HuH-7.5 (cell line): ENCODE measurements around the gene RBM7.

Source experiments
- DNase-seq: peaks from one replicate; pipeline ENCODE4 v3.0.0; 2011; ENCODE audit warnings: low spot score

The RBM7 gene

GRCh38 chr11:114396916-114397315, 3.5 kb upstream of the RBM7 start:
- DNase-seq = no peak

DNA sequence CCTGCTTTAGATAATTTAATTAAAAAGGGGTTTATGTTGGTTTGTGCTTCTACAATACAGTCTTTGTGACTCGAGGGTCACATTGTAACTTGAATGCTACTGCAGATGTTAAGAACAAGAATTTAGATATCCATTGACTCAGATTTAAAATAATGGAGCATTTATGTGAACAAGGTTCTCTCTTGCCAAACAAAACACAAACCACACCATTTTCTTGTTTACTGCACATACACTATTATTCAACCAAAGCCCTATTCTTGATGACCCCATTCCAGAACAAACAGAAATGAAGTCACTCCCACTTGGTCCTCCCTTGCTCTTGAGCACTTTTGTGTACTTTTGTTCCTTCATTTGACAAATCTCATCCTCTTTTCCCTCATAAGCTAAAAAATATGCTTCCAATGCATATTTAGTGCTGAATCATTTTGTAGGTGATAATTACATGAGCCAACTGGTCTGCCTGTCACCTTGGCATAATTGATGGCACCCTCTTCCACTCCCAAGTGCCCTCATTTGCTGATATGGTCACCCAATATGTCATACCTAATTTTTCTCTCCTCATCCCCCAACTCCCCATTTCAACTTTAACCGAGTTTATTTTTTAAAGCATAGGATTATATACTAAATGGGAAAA, 3.0 kb upstream of the RBM7 start:
- DNase-seq = no peak

- no peak for DNase-seq
Observed at GRCh38 chr11:114398303-114398920, 2.1 kb upstream of the RBM7 start.

DNA sequence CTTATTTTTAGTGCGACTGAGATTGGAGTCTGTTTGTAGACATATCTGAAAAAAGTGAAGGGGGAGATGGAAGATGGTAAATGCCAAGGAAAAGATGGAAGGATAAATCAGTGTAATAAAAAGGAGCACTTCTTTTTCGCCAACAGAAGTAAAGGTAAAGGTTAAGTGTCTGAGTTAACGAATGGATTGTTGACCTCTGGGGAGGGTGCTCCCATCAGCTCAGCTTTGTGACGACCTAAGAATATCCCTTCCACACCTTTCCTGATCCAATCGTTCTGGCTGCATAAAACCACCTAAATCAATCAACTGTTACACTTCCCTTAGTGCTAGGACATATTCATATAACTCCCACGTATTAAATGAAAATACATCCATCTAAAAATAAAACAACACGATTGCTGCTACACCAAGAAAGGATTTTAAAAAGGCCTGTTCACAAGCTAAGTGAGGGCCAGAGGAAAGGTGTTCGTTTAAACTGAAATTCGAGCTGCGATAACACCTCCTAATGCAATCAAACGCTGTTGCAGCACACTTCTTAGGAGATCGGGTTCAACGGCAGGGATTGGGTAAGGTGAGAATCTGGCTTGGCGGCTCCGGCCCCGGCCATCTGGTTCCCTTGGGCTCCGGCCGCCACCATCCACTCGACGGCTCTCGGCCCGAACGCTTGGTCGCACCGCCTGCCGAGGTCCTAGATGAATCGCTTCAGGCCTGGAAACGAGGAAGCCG, 813 bp upstream of the RBM7 start:
- peak; percentile 19 for DNase-seq

- DNase-seq = no peak
Observed at GRCh38 chr11:114400915-114401223, 403 bp downstream of the RBM7 start.

- DNase-seq = no peak
Observed at GRCh38 chr11:114401311-114401710, 845 bp downstream of the RBM7 start.

DNA sequence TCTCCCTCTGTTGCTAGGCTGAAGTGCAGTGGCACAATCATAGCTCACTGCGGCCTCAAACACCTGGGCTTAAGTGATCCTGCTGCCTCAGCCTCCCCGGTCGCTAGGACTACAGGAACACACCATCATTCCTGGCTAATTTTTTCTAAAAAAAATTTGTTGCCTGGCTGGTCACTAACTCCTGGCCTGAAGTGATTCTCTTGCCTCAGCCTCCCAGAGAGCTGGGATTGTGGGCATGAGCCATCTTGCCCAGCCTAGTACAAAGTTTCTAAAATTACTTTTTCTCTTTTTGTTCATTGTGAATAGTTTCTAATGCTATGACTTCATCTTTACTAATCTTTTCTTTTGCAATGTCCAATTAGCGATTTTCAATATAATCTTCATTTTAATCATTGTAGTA, 12.5 kb downstream of the RBM7 start:
- no peak for DNase-seq

DNA sequence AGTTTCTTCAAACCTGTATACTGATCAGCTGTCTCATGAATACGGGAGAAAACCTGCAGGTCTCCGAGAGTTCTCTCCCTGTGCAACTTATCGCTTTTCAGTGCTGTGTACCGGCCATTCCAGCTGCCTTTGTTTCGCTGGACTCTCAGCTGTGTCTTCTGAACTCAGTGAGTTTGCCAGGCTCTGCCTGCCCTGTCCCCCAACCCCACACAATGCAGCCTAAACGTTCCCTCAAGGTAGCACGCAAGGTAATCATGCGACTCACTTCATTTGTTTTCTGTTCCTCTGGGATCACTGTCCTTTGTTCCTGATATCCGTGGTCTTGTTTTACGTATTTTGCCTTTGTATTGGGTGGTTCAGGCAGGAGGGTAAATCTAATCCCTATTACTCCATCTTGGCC, 13.5 kb downstream of the RBM7 start:
- DNase-seq = no peak

GRCh38 chr11:114416441-114416961, 16.0 kb downstream of the RBM7 start:
- no peak for DNase-seq

GRCh38 chr11:114426280-114426679, 25.8 kb downstream of the RBM7 start:
- no peak for DNase-seq

- no peak for DNase-seq
Observed at GRCh38 chr11:114430290-114430689, 29.8 kb downstream of the RBM7 start.

- no peak for DNase-seq
Observed at GRCh38 chr11:114432893-114433292, 32.4 kb downstream of the RBM7 start.

- DNase-seq = no peak
Observed at GRCh38 chr11:114433376-114433775, 32.9 kb downstream of the RBM7 start.

GRCh38 chr11:114438303-114438702, 37.8 kb downstream of the RBM7 start:
- no peak for DNase-seq

- peak; percentile 68 for DNase-seq
Observed at GRCh38 chr11:114439229-114440120, 39.0 kb downstream of the RBM7 start, which contains the start of gene REXO2. Gene REXO2 (plus strand): TSS chr11:114439467. CDS start chr11:114439529, 62 bp downstream.

GRCh38 chr11:114440121-114440860, 39.8 kb downstream of the RBM7 start:
- DNase-seq = no peak

DNA sequence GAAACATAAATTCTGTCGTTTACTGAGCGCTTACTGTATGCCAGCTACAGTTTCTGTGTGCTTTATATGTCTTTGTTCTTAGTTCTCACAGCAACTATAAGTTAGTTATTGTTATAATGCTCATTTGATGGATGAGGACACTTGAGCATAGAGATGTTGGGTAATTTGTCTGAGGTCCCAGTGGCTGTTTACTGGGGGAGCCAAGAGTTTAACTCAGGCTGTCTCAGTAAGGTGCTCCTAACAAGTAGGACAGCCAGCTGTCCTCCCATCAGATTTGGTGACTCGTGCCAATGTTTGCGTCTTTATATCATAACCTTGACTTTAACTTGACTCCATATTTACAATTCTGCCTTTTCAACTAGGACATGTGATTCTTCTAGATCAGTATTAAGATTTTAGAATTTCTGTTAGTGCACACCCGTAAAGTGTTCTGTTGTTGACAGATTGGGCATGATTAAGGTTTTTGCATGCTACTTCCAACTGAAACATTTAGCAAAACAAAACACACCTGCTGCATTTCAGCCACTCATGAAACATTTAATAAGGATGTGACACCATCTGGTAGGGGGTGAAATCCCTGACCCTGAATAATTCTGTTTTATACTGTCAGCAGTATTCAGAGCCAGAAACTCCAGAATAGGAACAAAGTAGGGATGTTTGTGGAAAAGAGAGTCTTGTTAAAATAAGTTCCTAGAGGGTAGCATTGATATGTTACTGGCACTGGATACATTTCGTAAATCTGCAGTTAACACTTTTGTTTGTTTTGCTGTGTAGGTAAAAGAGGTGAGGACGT, 40.7 kb downstream of the RBM7 start:
- no peak for DNase-seq

GRCh38 chr11:114441921-114442320, 41.5 kb downstream of the RBM7 start:
- no peak for DNase-seq

GRCh38 chr11:114442536-114442935, 42.1 kb downstream of the RBM7 start:
- DNase-seq = no peak

DNA sequence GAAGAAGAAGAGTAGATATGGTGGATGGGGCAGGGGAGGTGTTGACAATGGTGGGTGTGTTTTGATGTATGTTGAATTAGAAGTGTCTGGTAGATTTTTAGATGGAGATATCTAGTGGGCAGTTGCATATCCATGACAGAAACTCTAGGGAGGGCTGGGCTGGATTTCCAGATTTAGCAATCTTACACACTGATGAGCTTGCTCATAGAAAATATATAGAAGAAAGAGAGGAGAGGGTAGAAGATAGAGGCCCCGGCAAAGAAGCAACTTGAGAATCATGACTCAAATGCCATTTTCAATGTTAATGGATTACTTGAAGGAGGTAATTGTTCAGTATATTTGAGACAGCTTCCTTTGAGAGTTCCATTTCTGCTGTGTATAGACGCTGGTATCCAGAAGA, 47.0 kb downstream of the RBM7 start:
- no peak for DNase-seq

DNA sequence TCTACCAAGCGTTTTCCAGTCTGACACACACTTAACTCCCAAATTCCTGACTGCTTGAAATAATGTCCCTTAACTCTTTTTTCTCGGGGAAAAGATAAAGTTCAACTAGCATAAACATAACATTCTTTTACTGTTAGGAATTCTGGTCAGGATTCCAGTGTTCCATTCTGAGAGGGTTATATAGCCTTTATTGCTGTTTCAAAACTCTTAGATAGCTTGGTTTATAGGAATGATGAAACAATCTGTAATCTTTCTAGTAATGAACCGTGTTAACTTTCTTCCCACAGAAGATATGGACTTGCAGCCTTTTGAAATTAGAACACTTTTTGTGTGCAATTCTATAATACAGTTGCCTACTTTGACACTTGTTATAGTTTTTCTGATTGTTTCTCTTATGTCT, 47.4 kb downstream of the RBM7 start:
- no peak for DNase-seq
